K562 (cell line): ENCODE data around the gene MICALL2. TPM values are rescaled to one million over a fixed set of nuclear protein-coding genes. Genes with fewer than 3 reads are reported as not detected.
A peak's percentile ranks its signal among the peaks of the same experiment; 100 is the strongest.

Experiments
- BCOR ChIP-seq: fragments of 450-650 bp; IDR thresholded peaks from 2 replicates; pipeline ENCODE4 v1.6.1; 2016
- EHMT2 ChIP-seq: fragments of 450-650 bp; IDR thresholded peaks from 2 replicates; pipeline ENCODE4 v1.6.1; 2018; ENCODE audit warnings: antibody characterized with exemption
- FOXA1 ChIP-seq: fragments of 450-650 bp; IDR thresholded peaks from 2 replicates; pipeline ENCODE4 v1.6.1; 2016; ENCODE audit warnings: mild to moderate bottlenecking, borderline replicate concordance
- HDGF ChIP-seq: fragments of 450-650 bp; IDR thresholded peaks from 2 replicates; pipeline ENCODE4 v1.6.1; 2016
- HMGN3 ChIP-seq: IDR thresholded peaks from 2 replicates; pipeline ENCODE4 v1.6.1; 2011; ENCODE audit warnings: borderline replicate concordance, low read depth, mild to moderate bottlenecking, mixed read lengths, low read length; ENCODE audit not compliant: insufficient read length; ENCODE audit errors: extremely low read depth
- PCBP1 ChIP-seq: fragments of 200-400 bp; formaldehyde crosslinking; IDR thresholded peaks from 2 replicates; pipeline ENCODE4 v1.6.1; 2018; ENCODE audit warnings: mild to moderate bottlenecking, low read depth, low read length; ENCODE audit not compliant: poor library complexity, severe bottlenecking
- PHF20 ChIP-seq: fragments of 450-650 bp; IDR thresholded peaks from 2 replicates; pipeline ENCODE4 v1.6.1; 2018; ENCODE audit not compliant: partially characterized antibody
- STAG1 ChIP-seq: sonication (generic); formaldehyde crosslinking; IDR thresholded peaks from 2 replicates; pipeline ENCODE4 v1.5.0; 2020; ENCODE audit warnings: missing genetic modification reagents, borderline replicate concordance
- ZNF445 ChIP-seq: fragments of 250-450 bp; sonication (Bioruptor Pico); IDR thresholded peaks from 2 replicates; pipeline ENCODE4 v1.4.0; 2020; ENCODE audit warnings: low read depth, mild to moderate bottlenecking, moderate library complexity
- ZNF507 ChIP-seq: conservative IDR thresholded peaks from 2 replicates; pipeline ENCODE4 v1.6.1; 2017; ENCODE audit warnings: missing genetic modification characterization, missing compliant biosample characterization
- polyA plus RNA-seq, 8 experiments: library from polyadenylated mRNA; depleted of rRNA in 4 of 8; stranded (reverse) in 5 of 8; unstranded in 3 of 8; fragments of >200 nt; fragmentation: Nextera tagmentation in 2 of 8; fragmentation: Illumina TruSeq in 1 of 8; extraction: Ambion mirVana in 2 of 8; extraction: Trizol in 1 of 8; gene quantifications; 2 replicates each; pipeline versions ENCODE4 v1.2.1 to v1.2.3, GENCODE V29; 2011 to 2014; ENCODE audit warnings: inconsistent platforms in 1 of 8, missing spikeins in 1 of 8
- total RNA-seq, 7 experiments: library from RNA; depleted of rRNA in 6 of 7; stranded (reverse); fragments of >200 nt in 6 of 7; fragmentation: Illumina TruSeq in 2 of 7; extraction: Trizol in 2 of 7; gene quantifications; 2 replicates each; pipeline versions ENCODE4 v1.2.1 to v1.2.3, GENCODE V29; 2011 to 2021; ENCODE audit warnings: low replicate concordance in 1 of 7
- TF ChIP-seq, protein P1 (sequence below): sonication (generic); formaldehyde crosslinking; IDR thresholded peaks from 2 replicates; pipeline ENCODE4 v1.8.0; 2023; ENCODE audit warnings: mild to moderate bottlenecking, missing genetic modification reagents
- TF ChIP-seq, protein P2 (sequence below): fragments of 450-650 bp; IDR thresholded peaks from 2 replicates; pipeline ENCODE4 v1.6.1; 2018; ENCODE audit not compliant: partially characterized antibody
- TF ChIP-seq, protein P3 (sequence below): fragments of 450-650 bp; IDR thresholded peaks from 2 replicates; pipeline ENCODE4 v1.6.1; 2014; ENCODE audit warnings: low read depth, mild to moderate bottlenecking, moderate library complexity, borderline replicate concordance
- TF ChIP-seq, protein P4 (sequence below), 3 experiments: fragments of 200-800 bp in 1 of 3; fragments of 250-450 bp in 1 of 3; fragments of 450-650 bp in 1 of 3; sonication (Bioruptor Pico) in 1 of 3; sonication (Bioruptor generic) in 1 of 3; formaldehyde crosslinking in 1 of 3; IDR thresholded peaks; 2 replicates each; pipeline versions ENCODE4 v1.6.1 to v1.8.0; 2016 to 2022; ENCODE audit warnings: mild to moderate bottlenecking in 2 of 3, missing genetic modification characterization in 2 of 3, missing compliant biosample characterization in 1 of 3, moderate library complexity in 1 of 3
- TF ChIP-seq, protein P5 (sequence below): sonication (generic); formaldehyde crosslinking; IDR thresholded peaks from 2 replicates; pipeline ENCODE4 v1.8.0; 2022; ENCODE audit warnings: mild to moderate bottlenecking, low read depth, missing genetic modification reagents
- TF ChIP-seq, protein P6 (sequence below): fragments of 250-450 bp; sonication (Bioruptor Pico); IDR thresholded peaks from 2 replicates; pipeline ENCODE4 v1.8.0; 2021; ENCODE audit warnings: moderate library complexity, mild to moderate bottlenecking, inconsistent platforms

The MICALL2 gene
- total and polyA plus RNA-seq, 9 of the 15 experiments (the other 6 are each of a cell fraction or from before 2014, with no cell fraction given) = 1.8 to 103 (median 17.0) TPM

DNA sequence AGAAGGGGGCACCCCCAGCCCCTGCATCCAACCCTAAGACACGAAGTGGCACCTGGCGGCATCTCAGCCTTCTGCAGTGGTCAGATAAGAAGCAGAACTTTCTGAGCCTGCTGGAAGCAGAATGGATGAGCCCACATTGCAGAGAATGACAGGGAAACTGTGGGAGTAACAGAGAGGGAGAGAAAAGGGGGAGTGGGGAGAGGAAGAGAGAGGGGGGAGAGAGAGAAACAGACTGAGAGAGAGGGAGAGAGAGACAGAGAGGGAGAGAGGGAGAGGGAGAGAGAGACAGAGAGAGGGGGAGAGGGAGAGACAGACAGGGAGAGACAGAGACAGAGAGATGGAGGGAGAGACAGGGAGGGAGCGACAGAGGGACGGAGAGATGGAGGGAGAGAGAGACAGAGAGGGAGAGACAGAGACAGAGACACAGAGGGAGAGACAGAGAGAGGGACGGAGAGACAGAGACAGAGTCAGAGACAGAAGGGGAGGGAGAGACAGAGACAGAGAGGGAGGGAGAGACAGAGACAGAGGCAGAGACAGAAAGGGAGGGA is 35.9 kb downstream of the MICALL2 start (continued):
- TF ChIP-seq, protein P1, sequence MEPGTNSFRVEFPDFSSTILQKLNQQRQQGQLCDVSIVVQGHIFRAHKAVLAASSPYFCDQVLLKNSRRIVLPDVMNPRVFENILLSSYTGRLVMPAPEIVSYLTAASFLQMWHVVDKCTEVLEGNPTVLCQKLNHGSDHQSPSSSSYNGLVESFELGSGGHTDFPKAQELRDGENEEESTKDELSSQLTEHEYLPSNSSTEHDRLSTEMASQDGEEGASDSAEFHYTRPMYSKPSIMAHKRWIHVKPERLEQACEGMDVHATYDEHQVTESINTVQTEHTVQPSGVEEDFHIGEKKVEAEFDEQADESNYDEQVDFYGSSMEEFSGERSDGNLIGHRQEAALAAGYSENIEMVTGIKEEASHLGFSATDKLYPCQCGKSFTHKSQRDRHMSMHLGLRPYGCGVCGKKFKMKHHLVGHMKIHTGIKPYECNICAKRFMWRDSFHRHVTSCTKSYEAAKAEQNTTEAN (CRISPR knock-in tag) = no peak
- TF ChIP-seq, protein P2, sequence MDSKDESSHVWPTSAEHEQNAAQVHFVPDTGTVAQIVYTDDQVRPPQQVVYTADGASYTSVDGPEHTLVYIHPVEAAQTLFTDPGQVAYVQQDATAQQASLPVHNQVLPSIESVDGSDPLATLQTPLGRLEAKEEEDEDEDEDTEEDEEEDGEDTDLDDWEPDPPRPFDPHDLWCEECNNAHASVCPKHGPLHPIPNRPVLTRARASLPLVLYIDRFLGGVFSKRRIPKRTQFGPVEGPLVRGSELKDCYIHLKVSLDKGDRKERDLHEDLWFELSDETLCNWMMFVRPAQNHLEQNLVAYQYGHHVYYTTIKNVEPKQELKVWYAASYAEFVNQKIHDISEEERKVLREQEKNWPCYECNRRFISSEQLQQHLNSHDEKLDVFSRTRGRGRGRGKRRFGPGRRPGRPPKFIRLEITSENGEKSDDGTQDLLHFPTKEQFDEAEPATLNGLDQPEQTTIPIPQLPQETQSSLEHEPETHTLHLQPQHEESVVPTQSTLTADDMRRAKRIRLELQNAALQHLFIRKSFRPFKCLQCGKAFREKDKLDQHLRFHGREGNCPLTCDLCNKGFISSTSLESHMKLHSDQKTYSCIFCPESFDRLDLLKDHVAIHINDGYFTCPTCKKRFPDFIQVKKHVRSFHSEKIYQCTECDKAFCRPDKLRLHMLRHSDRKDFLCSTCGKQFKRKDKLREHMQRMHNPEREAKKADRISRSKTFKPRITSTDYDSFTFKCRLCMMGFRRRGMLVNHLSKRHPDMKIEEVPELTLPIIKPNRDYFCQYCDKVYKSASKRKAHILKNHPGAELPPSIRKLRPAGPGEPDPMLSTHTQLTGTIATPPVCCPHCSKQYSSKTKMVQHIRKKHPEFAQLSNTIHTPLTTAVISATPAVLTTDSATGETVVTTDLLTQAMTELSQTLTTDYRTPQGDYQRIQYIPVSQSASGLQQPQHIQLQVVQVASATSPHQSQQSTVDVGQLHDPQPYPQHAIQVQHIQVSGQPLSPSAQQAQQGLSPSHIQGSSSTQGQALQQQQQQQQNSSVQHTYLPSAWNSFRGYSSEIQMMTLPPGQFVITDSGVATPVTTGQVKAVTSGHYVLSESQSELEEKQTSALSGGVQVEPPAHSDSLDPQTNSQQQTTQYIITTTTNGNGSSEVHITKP = peak; percentile 93
- no peak for TF ChIP-seq STAG1
- TF ChIP-seq, protein P3, sequence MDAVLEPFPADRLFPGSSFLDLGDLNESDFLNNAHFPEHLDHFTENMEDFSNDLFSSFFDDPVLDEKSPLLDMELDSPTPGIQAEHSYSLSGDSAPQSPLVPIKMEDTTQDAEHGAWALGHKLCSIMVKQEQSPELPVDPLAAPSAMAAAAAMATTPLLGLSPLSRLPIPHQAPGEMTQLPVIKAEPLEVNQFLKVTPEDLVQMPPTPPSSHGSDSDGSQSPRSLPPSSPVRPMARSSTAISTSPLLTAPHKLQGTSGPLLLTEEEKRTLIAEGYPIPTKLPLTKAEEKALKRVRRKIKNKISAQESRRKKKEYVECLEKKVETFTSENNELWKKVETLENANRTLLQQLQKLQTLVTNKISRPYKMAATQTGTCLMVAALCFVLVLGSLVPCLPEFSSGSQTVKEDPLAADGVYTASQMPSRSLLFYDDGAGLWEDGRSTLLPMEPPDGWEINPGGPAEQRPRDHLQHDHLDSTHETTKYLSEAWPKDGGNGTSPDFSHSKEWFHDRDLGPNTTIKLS = no peak
- peak; percentile 23 for TF ChIP-seq PHF20
- peak; percentile 96 for TF ChIP-seq BCOR
- peak; percentile 39; the same call in 1 of the 2 replicates for TF ChIP-seq EHMT2
- TF ChIP-seq PCBP1 = no peak
- TF ChIP-seq HMGN3 = no peak
- peak; percentile 91 for TF ChIP-seq HDGF
- no peak for TF ChIP-seq ZNF507
- TF ChIP-seq, protein P4, sequence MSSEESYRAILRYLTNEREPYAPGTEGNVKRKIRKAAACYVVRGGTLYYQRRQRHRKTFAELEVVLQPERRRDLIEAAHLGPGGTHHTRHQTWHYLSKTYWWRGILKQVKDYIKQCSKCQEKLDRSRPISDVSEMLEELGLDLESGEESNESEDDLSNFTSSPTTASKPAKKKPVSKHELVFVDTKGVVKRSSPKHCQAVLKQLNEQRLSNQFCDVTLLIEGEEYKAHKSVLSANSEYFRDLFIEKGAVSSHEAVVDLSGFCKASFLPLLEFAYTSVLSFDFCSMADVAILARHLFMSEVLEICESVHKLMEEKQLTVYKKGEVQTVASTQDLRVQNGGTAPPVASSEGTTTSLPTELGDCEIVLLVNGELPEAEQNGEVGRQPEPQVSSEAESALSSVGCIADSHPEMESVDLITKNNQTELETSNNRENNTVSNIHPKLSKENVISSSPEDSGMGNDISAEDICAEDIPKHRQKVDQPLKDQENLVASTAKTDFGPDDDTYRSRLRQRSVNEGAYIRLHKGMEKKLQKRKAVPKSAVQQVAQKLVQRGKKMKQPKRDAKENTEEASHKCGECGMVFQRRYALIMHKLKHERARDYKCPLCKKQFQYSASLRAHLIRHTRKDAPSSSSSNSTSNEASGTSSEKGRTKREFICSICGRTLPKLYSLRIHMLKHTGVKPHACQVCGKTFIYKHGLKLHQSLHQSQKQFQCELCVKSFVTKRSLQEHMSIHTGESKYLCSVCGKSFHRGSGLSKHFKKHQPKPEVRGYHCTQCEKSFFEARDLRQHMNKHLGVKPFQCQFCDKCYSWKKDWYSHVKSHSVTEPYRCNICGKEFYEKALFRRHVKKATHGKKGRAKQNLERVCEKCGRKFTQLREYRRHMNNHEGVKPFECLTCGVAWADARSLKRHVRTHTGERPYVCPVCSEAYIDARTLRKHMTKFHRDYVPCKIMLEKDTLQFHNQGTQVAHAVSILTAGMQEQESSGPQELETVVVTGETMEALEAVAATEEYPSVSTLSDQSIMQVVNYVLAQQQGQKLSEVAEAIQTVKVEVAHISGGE (CRISPR knock-in tag; IDR thresholded peaks at IDR 0.05) = no peak
- TF ChIP-seq, protein P5, sequence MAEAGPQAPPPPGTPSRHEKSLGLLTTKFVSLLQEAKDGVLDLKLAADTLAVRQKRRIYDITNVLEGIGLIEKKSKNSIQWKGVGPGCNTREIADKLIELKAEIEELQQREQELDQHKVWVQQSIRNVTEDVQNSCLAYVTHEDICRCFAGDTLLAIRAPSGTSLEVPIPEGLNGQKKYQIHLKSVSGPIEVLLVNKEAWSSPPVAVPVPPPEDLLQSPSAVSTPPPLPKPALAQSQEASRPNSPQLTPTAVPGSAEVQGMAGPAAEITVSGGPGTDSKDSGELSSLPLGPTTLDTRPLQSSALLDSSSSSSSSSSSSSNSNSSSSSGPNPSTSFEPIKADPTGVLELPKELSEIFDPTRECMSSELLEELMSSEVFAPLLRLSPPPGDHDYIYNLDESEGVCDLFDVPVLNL (CRISPR knock-in tag) = no peak
- no peak for TF ChIP-seq ZNF445 (CRISPR knock-in tag)
- TF ChIP-seq, protein P6, sequence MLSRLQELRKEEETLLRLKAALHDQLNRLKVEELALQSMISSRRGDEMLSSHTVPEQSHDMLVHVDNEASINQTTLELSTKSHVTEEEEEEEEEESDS (CRISPR knock-in tag) = no peak
- no peak for TF ChIP-seq FOXA1
